IMR-90 (cell line): ENCODE results near the gene BHLHA15. TPM values are rescaled to one million over a fixed set of nuclear protein-coding genes. Genes with fewer than 3 reads are reported as not detected.

Experiments
- ATAC-seq: fragments of 200-7000 bp; cut with Tn5 transposase; 2 replicates; pipeline ENCODE4 v1.9.1; 2020; ENCODE audit warnings: low read depth, mild to moderate bottlenecking, moderate library complexity
- BruUV-seq: library from RNA; stranded (reverse); fragments of 400-500 nt; replicated peaks from 2 replicates; lab custom pipeline; 2021; lab: Mats Ljungman, UMichigan
- CTCF ChIA-PET: fragments of 300-600 bp; formaldehyde crosslinking; extraction: SDS; loops from one replicate; lab custom pipeline; 2021; ENCODE audit warnings: antibody characterized with exemption; lab: Yijun Ruan, JAX
- POLR2A ChIA-PET: fragments of 300-600 bp; sonication (Branson Sonifier 250); formaldehyde crosslinking; loops from one replicate; lab custom pipeline; 2022; ENCODE audit warnings: antibody characterized with exemption; ENCODE audit not compliant: unreplicated experiment; lab: Charles Lee
- DNase-seq: peaks from one replicate; pipeline ENCODE4 v3.0.0; 2013
- H2AFZ ChIP-seq: replicated peaks from 2 replicates; pipeline ENCODE3; 2013; ENCODE audit warnings: low read length, mild to moderate bottlenecking; ENCODE audit not compliant: poor library complexity
- H2AK5ac ChIP-seq: 2 replicates; pipeline ENCODE4 v1.6.1; 2013; ENCODE audit warnings: low read depth, low read length, inconsistent platforms
- H2AK9ac ChIP-seq: replicated peaks from 2 replicates; pipeline ENCODE3; 2013; ENCODE audit warnings: mild to moderate bottlenecking, low read depth, low read length, moderate library complexity; ENCODE audit not compliant: poor library complexity
- H2BK120ac ChIP-seq: 2 replicates; pipeline ENCODE4 v1.6.1; 2013; ENCODE audit warnings: low read depth, low read length, inconsistent platforms
- H2BK15ac ChIP-seq: 3 replicates; pipeline ENCODE4 v1.6.1; 2013; ENCODE audit warnings: low read depth, low read length, inconsistent platforms
- H2BK20ac ChIP-seq: 2 replicates; pipeline ENCODE4 v1.6.1; 2013; ENCODE audit warnings: low read depth, mild to moderate bottlenecking, inconsistent platforms, low read length, moderate library complexity
- H2BK5ac ChIP-seq: 2 replicates; pipeline ENCODE4 v1.6.1; 2013; ENCODE audit warnings: mild to moderate bottlenecking, low read depth, low read length, inconsistent platforms; ENCODE audit not compliant: poor library complexity, severe bottlenecking
- H3K14ac ChIP-seq: replicated peaks from 2 replicates; pipeline ENCODE4 v1.6.1; 2013; ENCODE audit warnings: low read depth, low read length, inconsistent platforms
- H3K18ac ChIP-seq: 2 replicates; pipeline ENCODE4 v1.6.1; 2013; ENCODE audit warnings: low read depth, low read length, control low read depth
- H3K23ac ChIP-seq: 2 replicates; pipeline ENCODE4 v1.6.1; 2013; ENCODE audit warnings: low read depth, low read length, inconsistent platforms
- H3K27ac ChIP-seq: 2 replicates; pipeline ENCODE4 v1.5.1; 2013; ENCODE audit warnings: mild to moderate bottlenecking, control low read depth, low read length; ENCODE audit not compliant: insufficient read depth
- H3K27me3 ChIP-seq: 2 replicates; pipeline ENCODE4 v1.6.1; 2013; ENCODE audit warnings: low read length; ENCODE audit not compliant: control insufficient read depth, insufficient read depth
- H3K36me3 ChIP-seq: 2 replicates; pipeline ENCODE4 v1.6.1; 2013; ENCODE audit warnings: low read length, mixed read lengths; ENCODE audit not compliant: control insufficient read depth, insufficient read depth
- H3K4ac ChIP-seq: 2 replicates; pipeline ENCODE4 v1.6.1; 2013; ENCODE audit warnings: low read depth, low read length, inconsistent platforms
- H3K4me1 ChIP-seq: 2 replicates; pipeline ENCODE4 v1.6.1; 2013; ENCODE audit warnings: low read length, mixed read lengths; ENCODE audit not compliant: control insufficient read depth, insufficient read depth
- H3K4me2 ChIP-seq: 2 replicates; pipeline ENCODE4 v1.6.1; 2013; ENCODE audit warnings: low read depth, mild to moderate bottlenecking, control low read depth, low read length, moderate library complexity
- H3K4me3 ChIP-seq: 2 replicates; pipeline ENCODE4 v1.5.1; 2013; ENCODE audit warnings: low read depth, mild to moderate bottlenecking, control low read depth, low read length, moderate library complexity; ENCODE audit not compliant: insufficient read depth
- H3K56ac ChIP-seq: 2 replicates; pipeline ENCODE4 v1.6.1; 2013; ENCODE audit warnings: low read length, inconsistent platforms; ENCODE audit not compliant: insufficient read depth; ENCODE audit errors: extremely low read depth
- H3K79me1 ChIP-seq, 2 experiments: 2 replicates each; pipeline ENCODE4 v1.6.1; 2013; ENCODE audit warnings: low read length in 2 of 2, inconsistent platforms in 1 of 2, low read depth in 1 of 2
- H3K9ac ChIP-seq: 2 replicates; pipeline ENCODE4 v1.6.1; 2013; ENCODE audit warnings: low read depth, low read length, control low read depth
- H3K9me1 ChIP-seq: 2 replicates; pipeline ENCODE4 v1.6.1; 2013; ENCODE audit warnings: low read length, inconsistent platforms; ENCODE audit not compliant: insufficient read depth
- H3K9me3 ChIP-seq: 2 replicates; pipeline ENCODE4 v1.6.1; 2013; ENCODE audit warnings: low read length; ENCODE audit not compliant: control insufficient read depth, insufficient read depth
- H4K20me1 ChIP-seq: 2 replicates; pipeline ENCODE4 v1.6.1; 2013; ENCODE audit warnings: low read length, inconsistent platforms; ENCODE audit not compliant: insufficient read depth
- H4K5ac ChIP-seq: 2 replicates; pipeline ENCODE4 v1.6.1; 2013; ENCODE audit warnings: mild to moderate bottlenecking, low read depth, low read length, control low read depth
- H4K8ac ChIP-seq, 2 experiments: 2 replicates each; pipeline ENCODE4 v1.6.1; 2013; ENCODE audit warnings: low read depth in 2 of 2, low read length in 2 of 2, control low read depth in 1 of 2, inconsistent platforms in 1 of 2
- H4K91ac ChIP-seq: 2 replicates; pipeline ENCODE4 v1.6.1; 2013; ENCODE audit warnings: low read depth, low read length, inconsistent platforms; ENCODE audit not compliant: insufficient read depth
- CEBPB ChIP-seq: IDR thresholded peaks from 2 replicates; pipeline ENCODE4 v1.6.1; 2012; ENCODE audit warnings: low read depth, low read length, improper control_type of control experiment
- FOS ChIP-seq: fragments of 150-350 bp; IDR thresholded peaks from 2 replicates; pipeline ENCODE4 v1.6.1; 2016; ENCODE audit warnings: low read depth, low read length
- MAZ ChIP-seq: IDR thresholded peaks from 2 replicates; pipeline ENCODE4 v1.6.1; 2012; ENCODE audit warnings: low read depth, mild to moderate bottlenecking, low read length, improper control_type of control experiment, moderate library complexity, borderline replicate concordance
- MXI1 ChIP-seq: IDR thresholded peaks from 2 replicates; pipeline ENCODE4 v1.6.1; 2012; ENCODE audit warnings: low read depth, mild to moderate bottlenecking, low read length, moderate library complexity, borderline replicate concordance
- RAD21 ChIP-seq: IDR thresholded peaks from 2 replicates; pipeline ENCODE4 v1.6.1; 2012; ENCODE audit warnings: low read length, improper control_type of control experiment
- RCOR1 ChIP-seq: IDR thresholded peaks from 2 replicates; pipeline ENCODE4 v1.6.1; 2012; ENCODE audit warnings: mild to moderate bottlenecking, low read length, improper control_type of control experiment; ENCODE audit not compliant: insufficient replicate concordance
- WGBS, 2 experiments: methylation state at CpG; one replicate each; pipeline versions ENCODE4 v1.1.5 to v1.1.7; 2013; ENCODE audit warnings: missing lambda C conversion rate in 2 of 2; ENCODE audit not compliant: insufficient read length in 1 of 2; ENCODE audit errors: extremely low coverage in 2 of 2; 5-methylcytosine and 5-hydroxymethylcytosine counted together
- dilution Hi-C: fragments of 300-500 bp; cut with HindIII; formaldehyde crosslinking; loops from one replicate; pipeline ENCODE4 v1.14.3; 2018; ENCODE audit warnings: low sequenced_read_pairs; ENCODE audit not compliant: unreplicated experiment
- in situ Hi-C: fragments of 300-500 bp; cut with MboI; formaldehyde crosslinking; loops from 3 replicates; pipeline ENCODE4 v1.14.3; 2019; ENCODE audit warnings: low sequenced_read_pairs, inconsistent platforms, mixed read lengths
- intact Hi-C: fragments of 100-400 bp; cut with micrococcal nuclease; formaldehyde crosslinking; loops from 2 replicates; pipeline ENCODE4 v1.10.0; 2022
- polyA plus RNA-seq, 3 experiments: library from polyadenylated mRNA; depleted of rRNA; stranded (reverse); fragments of >200 nt; gene quantifications; 2 replicates each; pipeline ENCODE4 v1.2.3, GENCODE V29; 2012; ENCODE audit warnings: low replicate concordance in 1 of 3
- total RNA-seq: library from RNA; depleted of rRNA; stranded (reverse); fragments of >200 nt; gene quantifications from 2 replicates; pipeline ENCODE4 v1.2.3, GENCODE V29; 2012
- TF ChIP-seq, protein P1 (sequence below): fragments of 150-350 bp; IDR thresholded peaks from 2 replicates; pipeline ENCODE4 v1.6.1; 2017; ENCODE audit warnings: mild to moderate bottlenecking, antibody characterized with exemption, low read length, low read depth

The BHLHA15 gene
- total and polyA plus RNA-seq, 2 of the 4 experiments (the other 2 are of a cell fraction) = not detected

DNA sequence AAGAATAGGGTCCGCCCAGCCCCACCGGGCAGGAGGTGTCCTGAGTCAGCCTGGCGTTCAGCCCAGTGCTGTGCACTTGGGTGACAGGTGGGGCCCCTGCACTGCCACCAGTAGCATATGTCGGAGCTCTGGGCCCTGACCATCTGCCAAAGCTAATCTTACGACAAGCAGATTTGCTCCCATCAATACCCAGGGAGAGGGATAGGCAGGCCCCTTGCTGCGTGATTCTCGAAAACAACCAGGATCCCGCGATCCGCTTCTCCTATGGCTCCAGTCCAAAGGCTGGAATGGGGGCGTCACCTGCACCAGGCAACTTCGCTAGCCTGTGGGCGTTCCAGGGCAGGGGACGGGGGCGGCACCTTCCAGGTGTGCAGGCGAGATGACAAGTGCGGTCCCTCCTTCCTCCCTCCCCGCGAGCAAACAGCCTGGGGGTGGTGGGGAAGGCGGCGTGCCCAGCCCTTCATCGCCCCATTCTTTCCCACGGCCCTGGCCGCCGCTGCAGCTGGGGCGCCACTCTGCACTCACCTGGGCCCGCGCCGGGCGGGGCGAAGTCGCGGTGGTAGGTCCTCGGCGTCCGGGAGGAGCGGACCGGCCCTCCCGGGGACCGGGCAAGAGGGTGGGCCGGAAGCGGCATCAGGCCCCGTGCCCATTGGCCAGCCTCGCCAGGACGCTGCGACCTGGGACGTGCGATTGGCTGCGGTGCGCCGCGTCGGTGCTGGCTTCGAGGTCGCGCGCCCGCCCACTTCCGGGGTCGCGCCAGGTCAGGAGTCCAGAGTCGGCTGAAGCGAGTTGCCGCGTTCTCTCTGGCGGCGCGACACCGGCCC is 40.6 kb downstream of the BHLHA15 start, which contains the start of gene TECPR1:
Gene TECPR1 (minus strand): TSS at position 632 of the 824 bp plus-strand sequence. CDS start 6,086 bp downstream, outside the sequence.
- H2BK20ac ChIP-seq = no peak within 1 kb of the TSS
- no peak within 1 kb of the TSS for H3K18ac ChIP-seq
- H4K5ac ChIP-seq = peak within 1 kb of the TSS; percentile 72
- peak; percentile 86 for DNase-seq
- ATAC-seq = peak; percentile 100
- peaks cover 2% of the 10 kb centered on the region; the same call in 1 of the 2 replicates for H3K36me3 ChIP-seq
- no peak within 1 kb of the TSS; the same call in 1 of the 2 replicates for H3K56ac ChIP-seq
- H4K91ac ChIP-seq = peak within 1 kb of the TSS; percentile 54; the same call in 1 of the 2 replicates
- H3K4me3 ChIP-seq = peak within 1 kb of the TSS; percentile 94
- no peaks in the 10 kb centered on the region for H3K9me3 ChIP-seq
- 0% methylated on average over 29 of the region's 69 CpGs; no CpG with 5 or more reads in 1 of the 2 experiments for WGBS, 2 experiments
- no peak within 1 kb of the TSS for H2BK15ac ChIP-seq
- H4K8ac ChIP-seq = peak within 1 kb of the TSS; percentile 69 to 87
- ChIA-PET POLR2A (no interaction called here), CTCF (interaction anchor here (0.5 kb wide), 1 partner anchor 147 kb away, joined by 7 read pairs; no protein-coding TSS in a partner anchor)
- H3K9me1 ChIP-seq = no peaks in the 10 kb centered on the region; the same call in 1 of the 2 replicates
- dilution Hi-C loops = no loop called here
- peak within 1 kb of the TSS; percentile 87 for H3K14ac ChIP-seq
- peak within 1 kb of the TSS; percentile 99 for H2AFZ ChIP-seq
- H2AK5ac ChIP-seq = peak within 1 kb of the TSS; percentile 63
- no peaks in the 10 kb centered on the region; the same call in 1 of the 2 replicates for H4K20me1 ChIP-seq
- peaks cover 32 to 47% of the 10 kb centered on the region in 2 experiments for H3K79me1 ChIP-seq
- H3K27ac ChIP-seq = peak within 1 kb of the TSS; percentile 62
- in situ Hi-C loops = no loop called here
- H3K4me2 ChIP-seq = peak within 1 kb of the TSS; percentile 91
- peak within 1 kb of the TSS; percentile 73 for H3K4ac ChIP-seq
- H3K23ac ChIP-seq = no peak within 1 kb of the TSS; the same call in 1 of the 2 replicates
- intact Hi-C loops = loop anchor here (1.0 kb wide), 2 partner anchors 40 to 146 kb away; partner anchors contain the start of gene LMTK2
- peak; percentile 62; the same call in 1 of the 2 replicates for TF ChIP-seq MAZ
- no peak for TF ChIP-seq RAD21
- TF ChIP-seq, protein P1, sequence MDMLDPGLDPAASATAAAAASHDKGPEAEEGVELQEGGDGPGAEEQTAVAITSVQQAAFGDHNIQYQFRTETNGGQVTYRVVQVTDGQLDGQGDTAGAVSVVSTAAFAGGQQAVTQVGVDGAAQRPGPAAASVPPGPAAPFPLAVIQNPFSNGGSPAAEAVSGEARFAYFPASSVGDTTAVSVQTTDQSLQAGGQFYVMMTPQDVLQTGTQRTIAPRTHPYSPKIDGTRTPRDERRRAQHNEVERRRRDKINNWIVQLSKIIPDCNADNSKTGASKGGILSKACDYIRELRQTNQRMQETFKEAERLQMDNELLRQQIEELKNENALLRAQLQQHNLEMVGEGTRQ = peak; percentile 27; the same call in 1 of the 2 replicates
- TF ChIP-seq RCOR1 = no peak
- no peak; the same call in 1 of the 2 replicates for TF ChIP-seq MXI1
- no peak for TF ChIP-seq CEBPB
- TF ChIP-seq FOS = peak; percentile 31; the same call in 1 of the 2 replicates
- BruUV-seq = no TSS peak
- H3K4me1 ChIP-seq = peaks cover 8% of the 10 kb centered on the region
- H2BK120ac ChIP-seq = peak within 1 kb of the TSS; percentile 12; the same call in 1 of the 2 replicates
- peak within 1 kb of the TSS; percentile 96 for H2AK9ac ChIP-seq
- H2BK5ac ChIP-seq = peak within 1 kb of the TSS; percentile 42
- H3K27me3 ChIP-seq = no peaks in the 10 kb centered on the region
- peak within 1 kb of the TSS; percentile 72 for H3K9ac ChIP-seq
